ENCODE results near the gene KRT72.

KRT72 gene

GRCh38 chr12:52611080-52611468, 9.8 kb upstream of the KRT72 start:
- H3K4me3 ChIP-seq (replicated peaks; ENCODE audit: insufficient read depth, low read length): no peak overlapping the region
- TF ChIP-seq REST (IDR thresholded peaks at IDR 0.05; ENCODE audit: insufficient replicate concordance, low read depth) (no peak), SPI1 (IDR thresholded peaks at IDR 0.05; ENCODE audit: borderline replicate concordance, low read depth) (no peak), CTCF (IDR thresholded peaks at IDR 0.05; ENCODE audit: insufficient read depth, low read length) (no peak), POLR2AphosphoS5 (IDR thresholded peaks at IDR 0.05; ENCODE audit: low read depth) (no peak), GABPA (IDR thresholded peaks at IDR 0.05; ENCODE audit: low read depth) (no peak)
- DNase-seq (ENCODE audit: low read depth in 1 of 2, low spot score in 1 of 2): no peak
- H3K27me3 ChIP-seq (ENCODE audit: insufficient read depth, poor library complexity, severe bottlenecking): no peaks in the 10 kb centered on the region
- H3K27ac ChIP-seq (replicated peaks): no peak overlapping the region

- no peak overlapping the region for H3K4me3 ChIP-seq (replicated peaks; ENCODE audit: insufficient read depth, low read length)
- no peak for DNase-seq (ENCODE audit: low read depth in 1 of 2, low spot score in 1 of 2)
- no peaks in the 10 kb centered on the region for H3K27me3 ChIP-seq (ENCODE audit: insufficient read depth, poor library complexity, severe bottlenecking)
- TF ChIP-seq POLR2AphosphoS5 (IDR thresholded peaks at IDR 0.05; ENCODE audit: low read depth) (no peak), SPI1 (IDR thresholded peaks at IDR 0.05; ENCODE audit: borderline replicate concordance, low read depth) (no peak), CTCF (IDR thresholded peaks at IDR 0.05; ENCODE audit: insufficient read depth, low read length) (no peak), REST (IDR thresholded peaks at IDR 0.05; ENCODE audit: insufficient replicate concordance, low read depth) (no peak), GABPA (IDR thresholded peaks at IDR 0.05; ENCODE audit: low read depth) (no peak)
- no peak overlapping the region for H3K27ac ChIP-seq (replicated peaks)
Observed at GRCh38 chr12:52608826-52609630, 7.8 kb upstream of the KRT72 start.

DNA sequence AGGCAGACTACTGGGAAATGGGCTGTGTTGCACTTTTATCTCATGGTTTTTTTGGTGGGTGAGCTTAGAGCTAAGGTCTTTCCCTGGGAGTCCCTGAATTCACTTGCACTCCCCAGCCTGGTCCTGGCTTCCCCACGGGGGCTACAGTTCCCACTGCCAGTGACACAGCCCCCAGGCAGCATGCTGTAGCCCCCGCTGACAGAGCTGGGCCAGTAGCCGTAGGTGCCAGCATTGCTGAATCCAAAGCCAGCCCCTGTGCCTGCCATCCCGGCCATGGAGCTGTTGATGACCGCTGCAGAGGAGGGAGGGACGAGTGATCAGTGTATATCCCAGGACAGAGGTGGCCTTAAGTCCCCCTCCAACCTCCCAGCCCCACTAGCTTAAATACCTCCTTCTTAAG, 6.9 kb upstream of the KRT72 start:
- no peak for TF ChIP-seq GABPA (IDR thresholded peaks at IDR 0.05; ENCODE audit: low read depth)
- TF ChIP-seq REST (IDR thresholded peaks at IDR 0.05; ENCODE audit: insufficient replicate concordance, low read depth): no peak
- no peak for TF ChIP-seq POLR2AphosphoS5 (IDR thresholded peaks at IDR 0.05; ENCODE audit: low read depth)
- TF ChIP-seq SPI1 (IDR thresholded peaks at IDR 0.05; ENCODE audit: borderline replicate concordance, low read depth): no peak
- TF ChIP-seq CTCF (IDR thresholded peaks at IDR 0.05; ENCODE audit: insufficient read depth, low read length): no peak
- Histone ChIP-seq H3K27me3 (ENCODE audit: insufficient read depth, poor library complexity, severe bottlenecking) (no peaks in the 10 kb centered on the region), H3K27ac (replicated peaks) (no peak overlapping the region), H3K4me3 (replicated peaks; ENCODE audit: insufficient read depth, low read length) (no peak overlapping the region)
- DNase-seq (ENCODE audit: low read depth in 1 of 2, low spot score in 1 of 2): no peak
